Heart left ventricle (tissue), 16 donors: ENCODE results near the gene ECPAS. TPM values are rescaled to one million over a fixed set of nuclear protein-coding genes. Genes with fewer than 3 reads are reported as not detected.

Source experiments
- ATAC-seq, 4 donors: fragments of 200-7000 bp; cut with Tn5 transposase; one replicate each; pipeline ENCODE4 v1.9.1; 2020 to 2022; ENCODE audit warnings: moderate library complexity in 4 of 4, mild to moderate bottlenecking in 3 of 4, moderate number of reproducible peaks in 1 of 4
- DNase-seq, 5 donors: peaks; one replicate each; pipeline ENCODE4 v3.0.0-alpha.2; 2020
- H3K27ac ChIP-seq, 12 donors: fragments of 200-600 bp; sonication (generic) in 4 of 12; one replicate each; pipeline versions ENCODE4 v1.5.0 to v1.8.0; 2016 to 2022; ENCODE audit warnings: mild to moderate bottlenecking in 2 of 12
- H3K27me3 ChIP-seq, 9 donors: fragments of 200-600 bp; sonication (generic) in 2 of 9; one replicate each; pipeline versions ENCODE4 v1.5.1 to v1.8.0; 2016 to 2022; ENCODE audit warnings: mild to moderate bottlenecking in 3 of 9
- H3K36me3 ChIP-seq, 9 donors: fragments of 200-600 bp; sonication (generic) in 2 of 9; one replicate each; pipeline versions ENCODE4 v1.5.0 to v1.8.0; 2018 to 2022; ENCODE audit warnings: mild to moderate bottlenecking in 2 of 9
- H3K4me1 ChIP-seq, 12 donors: fragments of 200-600 bp; sonication (generic) in 4 of 12; one replicate each; pipeline versions ENCODE4 v1.5.0 to v1.8.0; 2016 to 2022; ENCODE audit warnings: mild to moderate bottlenecking in 3 of 12
- H3K4me3 ChIP-seq, 12 donors: fragments of 200-600 bp; sonication (generic) in 4 of 12; one replicate each; pipeline versions ENCODE4 v1.5.0 to v1.8.0; 2017 to 2022; ENCODE audit warnings: mild to moderate bottlenecking in 9 of 12, moderate library complexity in 4 of 12
- H3K9me3 ChIP-seq, 12 donors: fragments of 200-600 bp; sonication (generic) in 4 of 12; one replicate each; pipeline versions ENCODE4 v1.5.0 to v1.8.0; 2016 to 2022; ENCODE audit warnings: mild to moderate bottlenecking in 1 of 12
- POLR2A ChIP-seq, 2 donors: fragments of 450-650 bp; IDR thresholded peaks; one replicate each; pipeline ENCODE4 v1.6.1; 2017; ENCODE audit warnings: antibody characterized with exemption in 2 of 2, mild to moderate bottlenecking in 2 of 2, moderate library complexity in 2 of 2
- WGBS, 4 donors: extraction: QIAGEN DNeasy Blood & Tissue Kit in 2 of 4; methylation state at CpG; one replicate each; pipeline versions ENCODE4 v1.1.5 to v1.1.7; 2013 to 2018; 5-methylcytosine and 5-hydroxymethylcytosine counted together
- intact Hi-C, 10 donors: fragments of 100-400 bp; cut with DNase I; formaldehyde crosslinking; loops; one replicate each; pipeline versions ENCODE4 v1.11.1 to v1.14.2; 2022
- polyA plus RNA-seq, 2 donors: library from polyadenylated mRNA; stranded (reverse); fragments of 200-250 nt; gene quantifications; one replicate each; pipeline ENCODE4 v1.2.3, GENCODE V29; 2013
- total RNA-seq, 9 donors: library from RNA; depleted of rRNA in 2 of 9; stranded (reverse); fragments of >200 nt in 2 of 9; fragmentation: NEBNext Ultra II Directional in 3 of 9; extraction: Animal tissue kit (Norgen Biotek cat#: 25700) in 3 of 9; gene quantifications; one replicate each; pipeline versions ENCODE4 v1.1.0 to v1.2.4, GENCODE V29; 2016 to 2023
- TF ChIP-seq, protein P1 (sequence below), 12 donors: fragments of 200-600 bp; sonication (generic) in 4 of 12; IDR thresholded peaks; one replicate each; pipeline versions ENCODE4 v1.5.0 to v1.8.0; 2018 to 2022; ENCODE audit warnings: antibody characterized with exemption in 12 of 12, mild to moderate bottlenecking in 5 of 12
- donor health status: ischemic (EF 13 %, LVEDD 7.1; RV severe dilation, severe dysfunction).
- donor health status: healthy with polysubstance abuse.
- donor health status: DM: no; HTN: yes; CAD: no.
- donor health status: DM: no; HTN: no; CAD: no.
- donor health status: ischemic (EF 25% LVEDD 6.9; RV normal size, moderate dysfunction).
- donor health status: ischemic (EF 25% LVEDD 5.7; RV mildly dilated, moderate dysfunction).
- donor health status: healthy.
- donor health status: DM: yes; HTN: yes; CAD: no.
- donor health status: ischemic (EF 35%, LVEDD 5.7; RV mildly dilated, moderate dysfunction).
- donor health status: nonischemic (EF 11% LVEDD 7.7; RV severe dilation, severe dysfunction).
- donor health status: DM: yes; HTN: yes; CAD: no.
- donor health status: PGD.
- donor health status: ischemic (EF 29% LVEDD 5.4; RV normal size, mild dysfunction).
- donor health status: nonischemic (EF 23%, LVEDD 6.1; RV moderate dilation, normal function).

ECPAS gene
- total and polyA plus RNA-seq, 11 donors = 28.9 to 116 (median 102) TPM

DNA sequence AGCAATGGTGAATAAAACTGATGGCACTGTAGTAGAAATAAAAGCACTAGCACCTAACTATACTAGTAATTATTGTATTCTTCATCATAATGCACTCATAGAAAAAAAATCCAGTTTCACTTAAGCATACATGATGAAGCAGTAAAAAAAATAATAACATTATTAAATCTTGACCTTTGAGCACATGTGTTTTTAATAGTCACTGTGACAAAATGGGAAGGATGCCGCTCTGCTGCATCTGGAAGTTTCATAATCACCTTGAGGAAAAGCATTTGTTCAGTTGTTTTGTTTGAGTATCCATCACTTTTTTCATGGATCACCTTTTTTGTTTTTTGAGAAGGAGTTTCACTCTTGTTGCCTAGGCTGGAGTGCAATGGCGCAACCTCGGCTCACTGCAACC lies 167.4 kb downstream of the ECPAS start:
- no peak for TF ChIP-seq POLR2A (IDR thresholded peaks at IDR 0.05)
- TF ChIP-seq, protein P1, sequence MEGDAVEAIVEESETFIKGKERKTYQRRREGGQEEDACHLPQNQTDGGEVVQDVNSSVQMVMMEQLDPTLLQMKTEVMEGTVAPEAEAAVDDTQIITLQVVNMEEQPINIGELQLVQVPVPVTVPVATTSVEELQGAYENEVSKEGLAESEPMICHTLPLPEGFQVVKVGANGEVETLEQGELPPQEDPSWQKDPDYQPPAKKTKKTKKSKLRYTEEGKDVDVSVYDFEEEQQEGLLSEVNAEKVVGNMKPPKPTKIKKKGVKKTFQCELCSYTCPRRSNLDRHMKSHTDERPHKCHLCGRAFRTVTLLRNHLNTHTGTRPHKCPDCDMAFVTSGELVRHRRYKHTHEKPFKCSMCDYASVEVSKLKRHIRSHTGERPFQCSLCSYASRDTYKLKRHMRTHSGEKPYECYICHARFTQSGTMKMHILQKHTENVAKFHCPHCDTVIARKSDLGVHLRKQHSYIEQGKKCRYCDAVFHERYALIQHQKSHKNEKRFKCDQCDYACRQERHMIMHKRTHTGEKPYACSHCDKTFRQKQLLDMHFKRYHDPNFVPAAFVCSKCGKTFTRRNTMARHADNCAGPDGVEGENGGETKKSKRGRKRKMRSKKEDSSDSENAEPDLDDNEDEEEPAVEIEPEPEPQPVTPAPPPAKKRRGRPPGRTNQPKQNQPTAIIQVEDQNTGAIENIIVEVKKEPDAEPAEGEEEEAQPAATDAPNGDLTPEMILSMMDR (IDR thresholded peaks at IDR 0.05) = no peak
- Histone ChIP-seq H3K9me3 (no peaks in the 10 kb centered on the region), H3K27ac (no peak overlapping the region), H3K36me3 (no peaks in the 10 kb centered on the region), H3K4me3 (no peak overlapping the region), H3K27me3 (no peaks in the 10 kb centered on the region), H3K4me1 (no peaks in the 10 kb centered on the region)
- 65 to 85% (median 75%) methylated on average over 3 of the region's 3 CpGs for WGBS, 4 donors
- intact Hi-C loops = no loop called here
- ATAC-seq = no peak
- DNase-seq = no peak

Other genes starting within 250 kb of the ECPAS start
- under 1 TPM in 1 of 9 donors, not detected in 8; 0.25 TPM for gene OR2K2, start 154.2 kb downstream of the ECPAS start, total RNA-seq
- gene OR2K2, start 154.2 kb downstream of the ECPAS start, polyA plus RNA-seq = not detected
- gene ZNF483, start 40.8 kb upstream of the ECPAS start, total RNA-seq = 10 to 100 TPM in 2 of 9 donors, 1 to 10 TPM in 7; 1.4 to 13.9 (median 5.3) TPM
- gene ZNF483, start 40.8 kb upstream of the ECPAS start, polyA plus RNA-seq = under 1 TPM; 0.22 to 0.61 TPM
- gene PTGR1, start 115.3 kb upstream of the ECPAS start, total RNA-seq = 10 to 100 TPM; 17.3 to 51.9 (median 41.9) TPM
- gene PTGR1, start 115.3 kb upstream of the ECPAS start, polyA plus RNA-seq = 10 to 100 TPM; 12.7 to 30.1 TPM
- 1 to 10 TPM; 3.9 to 7.3 (median 5.0) TPM for gene DNAJC25, start 147.0 kb upstream of the ECPAS start, total RNA-seq
- gene DNAJC25, start 147.0 kb upstream of the ECPAS start, polyA plus RNA-seq = 1 to 10 TPM; 3.8 to 8.2 TPM
- 10 to 100 TPM; 23.9 to 51.5 (median 31.3) TPM for gene GNG10, start 177.2 kb upstream of the ECPAS start, total RNA-seq
- gene GNG10, start 177.2 kb upstream of the ECPAS start, polyA plus RNA-seq = 10 to 100 TPM; 26.8 to 39.6 TPM